GM19025 (cell line): ENCODE measurements around the gene FOXO6.

ENCODE experiments used
- ATAC-seq: cut with Tn5 transposase; IDR thresholded peaks from one replicate; pipeline ENCODE4 v1.9.1; 2021; ENCODE audit warnings: mild to moderate bottlenecking, low read depth, moderate library complexity; ENCODE audit not compliant: unreplicated experiment

FOXO6 gene

DNA sequence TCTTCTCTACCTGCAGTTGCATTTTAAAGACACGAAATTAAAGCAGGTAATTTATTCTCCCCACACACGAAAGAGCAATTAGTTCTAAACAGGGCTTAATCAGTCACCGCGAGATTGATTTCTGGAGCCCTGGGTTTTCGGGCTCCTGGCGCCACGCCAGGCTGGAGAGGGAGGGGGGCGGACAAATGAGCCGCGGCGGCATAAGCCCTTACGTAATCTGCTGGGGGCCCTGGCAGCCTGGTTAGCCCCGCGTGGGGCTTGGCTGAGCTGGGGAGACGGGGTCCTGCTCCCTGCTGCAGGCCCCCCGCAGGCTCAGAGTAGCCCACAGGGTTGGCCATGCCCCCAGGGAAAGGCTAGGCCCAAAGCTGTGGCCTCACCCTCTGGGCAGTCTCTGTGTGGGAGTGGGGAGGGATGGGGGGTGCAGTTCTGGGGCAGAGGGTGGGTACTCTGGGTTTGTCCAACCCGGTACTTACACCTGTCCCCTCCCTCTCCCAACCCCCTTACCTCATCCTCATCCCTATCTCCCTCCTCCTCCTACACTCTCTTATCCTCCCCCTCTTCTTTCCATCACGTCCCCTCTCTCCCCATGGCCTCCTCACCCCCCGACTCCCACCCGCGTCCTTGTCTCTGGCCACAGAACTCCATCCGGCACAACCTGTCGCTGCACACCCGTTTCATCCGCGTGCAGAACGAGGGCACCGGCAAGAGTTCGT, 19.9 kb downstream of the FOXO6 start:
- no peak for ATAC-seq

DNA sequence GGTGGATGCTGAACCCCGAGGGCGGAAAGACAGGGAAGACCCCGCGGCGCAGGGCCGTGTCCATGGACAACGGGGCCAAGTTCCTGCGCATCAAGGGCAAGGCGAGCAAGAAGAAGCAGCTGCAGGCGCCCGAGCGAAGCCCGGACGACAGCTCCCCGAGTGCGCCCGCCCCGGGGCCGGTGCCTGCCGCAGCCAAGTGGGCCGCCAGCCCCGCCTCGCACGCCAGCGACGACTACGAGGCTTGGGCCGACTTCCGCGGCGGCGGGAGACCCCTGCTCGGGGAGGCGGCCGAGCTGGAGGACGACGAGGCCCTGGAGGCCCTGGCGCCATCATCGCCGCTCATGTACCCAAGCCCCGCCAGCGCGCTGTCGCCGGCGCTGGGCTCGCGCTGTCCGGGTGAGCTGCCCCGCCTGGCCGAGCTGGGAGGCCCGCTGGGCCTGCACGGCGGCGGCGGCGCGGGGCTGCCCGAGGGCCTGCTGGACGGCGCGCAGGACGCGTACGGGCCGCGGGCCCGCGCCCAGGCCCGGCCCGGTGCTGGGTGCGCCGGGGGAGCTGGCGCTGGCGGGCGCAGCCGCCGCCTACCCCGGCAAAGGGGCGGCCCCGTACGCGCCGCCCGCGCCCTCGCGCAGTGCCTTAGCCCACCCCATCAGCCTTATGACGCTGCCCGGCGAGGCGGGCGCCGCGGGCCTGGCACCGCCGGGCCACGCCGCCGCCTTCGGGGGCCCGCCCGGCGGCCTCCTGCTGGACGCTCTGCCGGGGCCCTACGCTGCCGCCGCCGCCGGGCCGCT, 20.7 kb downstream of the FOXO6 start:
- ATAC-seq: no peak

DNA sequence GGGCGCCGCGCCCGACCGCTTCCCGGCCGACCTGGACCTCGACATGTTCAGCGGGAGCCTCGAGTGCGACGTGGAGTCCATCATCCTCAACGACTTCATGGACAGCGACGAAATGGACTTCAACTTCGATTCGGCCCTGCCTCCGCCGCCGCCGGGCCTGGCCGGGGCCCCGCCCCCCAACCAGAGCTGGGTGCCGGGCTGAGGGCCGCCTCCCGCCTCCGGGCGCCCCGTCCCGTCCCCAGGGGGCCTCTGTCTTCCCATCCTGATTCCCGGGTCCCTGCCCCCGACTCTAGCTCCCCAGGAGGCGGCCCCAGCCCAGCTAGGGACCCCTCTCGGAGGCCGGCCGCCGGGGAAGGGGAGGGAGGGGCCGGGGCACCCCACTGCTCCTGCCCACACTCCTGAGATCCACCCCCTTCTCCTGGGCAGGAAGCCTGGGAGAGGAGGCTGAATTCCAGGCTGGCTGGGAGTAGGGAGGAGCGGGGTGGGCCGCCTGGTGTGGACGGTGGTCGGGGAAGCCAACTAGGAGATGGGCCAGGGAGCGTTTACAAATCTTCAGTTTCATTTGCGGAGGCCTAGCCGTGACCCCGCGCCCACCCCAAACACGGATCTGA, 21.4 kb downstream of the FOXO6 start:
- ATAC-seq: no peak

DNA sequence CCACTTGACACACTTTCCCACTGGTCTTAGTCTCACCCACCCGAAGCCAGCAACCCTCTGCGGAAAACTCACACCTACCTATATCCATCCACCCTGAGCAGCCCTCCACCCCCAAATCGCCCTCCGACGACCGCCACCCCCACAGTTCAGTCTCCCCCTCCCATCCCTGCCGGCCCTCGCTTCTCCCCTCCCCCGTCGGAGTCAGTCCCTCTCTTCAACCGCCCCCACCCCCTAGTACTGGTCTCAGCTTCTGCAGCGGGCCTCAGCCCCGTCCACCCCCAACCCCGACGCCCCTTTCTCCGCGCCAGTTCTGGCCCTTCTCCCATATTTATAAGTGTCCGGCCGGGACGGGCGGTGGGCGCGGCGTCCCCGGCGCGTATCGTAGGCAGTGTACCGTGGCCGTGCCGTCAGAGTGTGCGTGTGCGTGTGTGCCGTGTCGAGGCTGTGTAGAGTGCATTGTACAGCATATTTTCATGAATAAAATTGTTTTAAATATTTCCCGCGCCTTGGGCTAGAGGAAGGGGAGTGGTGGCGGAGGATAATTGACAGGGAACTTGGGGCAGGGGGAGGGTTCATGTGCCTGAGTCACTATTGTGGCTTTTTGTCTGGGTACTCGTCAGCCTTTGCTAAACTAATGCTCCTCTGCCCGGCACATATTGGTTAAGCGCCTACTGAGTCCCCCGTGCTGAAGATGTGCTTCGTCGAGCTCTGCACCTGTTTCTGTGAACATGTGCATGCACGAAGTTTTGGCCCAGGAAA, 22.0 kb downstream of the FOXO6 start:
- ATAC-seq: no peak

DNA sequence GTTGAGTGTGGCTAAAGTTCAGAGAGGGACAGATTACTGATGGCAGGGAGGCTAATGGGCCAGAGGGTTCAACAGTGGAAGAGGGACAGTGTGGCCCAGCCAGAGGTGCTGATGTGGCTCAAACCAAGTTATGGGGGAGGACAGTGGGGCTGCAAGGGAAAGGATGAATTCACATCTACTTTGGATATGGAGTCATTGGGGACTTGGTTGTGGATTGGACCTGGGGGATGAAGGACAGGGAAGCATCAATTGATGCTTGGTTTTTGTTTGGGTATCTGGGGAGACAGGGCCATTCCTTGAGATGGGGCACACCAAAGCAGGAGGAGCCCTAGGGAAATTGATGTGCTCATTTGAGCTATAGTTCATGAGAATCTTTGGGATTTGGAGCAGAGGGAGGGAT, 23.3 kb downstream of the FOXO6 start:
- ATAC-seq: no peak

DNA sequence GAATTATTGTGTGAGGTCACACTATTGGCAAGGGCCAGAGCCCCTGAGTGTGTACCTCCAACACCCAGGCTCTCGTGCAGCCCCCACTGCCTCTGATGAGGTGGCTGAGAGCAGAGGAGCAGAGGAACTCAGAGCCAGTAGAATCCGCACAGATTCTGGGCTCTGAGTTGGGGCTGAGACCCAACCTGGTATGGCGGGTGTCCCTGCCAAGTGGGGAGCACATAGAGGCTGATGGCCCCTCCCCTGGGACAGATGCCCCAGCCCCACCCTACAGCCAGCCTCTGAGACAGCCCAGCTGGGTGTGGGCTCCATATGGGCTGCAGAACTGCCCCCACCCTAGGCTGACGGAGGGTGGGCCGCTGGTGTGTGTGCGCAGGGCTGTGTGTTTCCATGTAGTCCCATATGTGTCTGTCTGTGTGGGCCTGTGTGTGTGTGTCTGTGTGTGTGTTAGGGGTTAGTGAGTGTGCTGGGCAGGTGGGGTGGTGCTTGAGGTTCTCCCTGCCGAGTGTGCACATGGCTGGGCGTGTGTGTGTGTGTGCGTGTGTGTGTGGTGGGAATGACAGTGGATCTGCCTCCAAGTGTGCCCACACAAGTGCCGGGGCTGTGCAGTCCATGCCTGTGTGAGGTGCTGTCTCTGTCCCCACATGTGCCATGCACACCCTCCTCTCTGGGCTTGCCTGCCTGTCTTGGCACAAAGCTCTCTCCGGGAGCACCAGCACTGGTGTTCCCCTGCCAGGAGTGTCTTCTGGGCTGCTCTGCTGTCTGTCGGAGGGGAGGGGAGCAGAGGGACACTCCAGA, 24.4 kb downstream of the FOXO6 start:
- ATAC-seq: no peak

DNA sequence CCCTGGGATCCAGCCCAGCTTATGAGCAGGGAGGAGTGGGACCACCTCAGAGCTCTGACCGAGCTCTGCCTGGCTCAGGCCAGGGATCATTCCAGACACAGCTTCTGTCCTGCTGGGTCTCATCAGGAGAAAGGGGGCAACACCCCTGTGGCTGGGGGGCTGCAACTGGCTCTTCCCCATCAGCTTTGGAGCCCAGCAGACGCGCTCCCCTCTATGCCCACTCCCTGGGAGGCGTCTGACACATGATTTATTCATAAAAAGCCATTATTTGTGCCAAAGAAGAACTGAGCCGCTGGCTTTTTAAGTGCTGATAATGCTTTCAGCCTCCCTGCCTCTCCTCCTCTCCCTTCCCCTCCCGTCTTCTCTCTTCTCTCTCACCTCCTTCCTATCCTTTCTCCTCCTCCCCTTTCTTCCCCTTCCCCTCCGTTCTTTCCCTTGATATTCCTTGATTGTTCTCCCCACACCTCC, 25.0 kb downstream of the FOXO6 start:
- ATAC-seq: no peak

DNA sequence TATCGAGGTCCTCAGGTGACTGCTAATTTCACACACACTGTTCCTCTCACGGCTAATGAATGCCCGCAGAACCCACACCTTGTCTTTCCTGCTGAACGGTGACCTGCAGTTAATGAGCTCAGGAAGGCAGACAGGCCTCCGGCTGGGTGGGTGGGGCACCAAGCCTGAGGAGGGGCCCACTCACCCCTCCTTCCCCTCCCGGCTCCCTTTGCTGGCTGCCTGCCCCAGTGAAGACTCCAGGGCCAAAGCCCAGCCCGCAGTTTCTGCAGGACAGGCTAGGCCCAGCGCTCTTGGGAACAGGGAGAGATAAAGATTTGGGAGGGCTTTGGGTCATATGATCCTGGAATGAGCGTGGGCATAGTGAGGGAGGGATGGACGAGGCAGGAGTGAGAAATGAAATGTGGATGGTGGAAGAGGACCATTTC, 26.4 kb downstream of the FOXO6 start:
- ATAC-seq: no peak

DNA sequence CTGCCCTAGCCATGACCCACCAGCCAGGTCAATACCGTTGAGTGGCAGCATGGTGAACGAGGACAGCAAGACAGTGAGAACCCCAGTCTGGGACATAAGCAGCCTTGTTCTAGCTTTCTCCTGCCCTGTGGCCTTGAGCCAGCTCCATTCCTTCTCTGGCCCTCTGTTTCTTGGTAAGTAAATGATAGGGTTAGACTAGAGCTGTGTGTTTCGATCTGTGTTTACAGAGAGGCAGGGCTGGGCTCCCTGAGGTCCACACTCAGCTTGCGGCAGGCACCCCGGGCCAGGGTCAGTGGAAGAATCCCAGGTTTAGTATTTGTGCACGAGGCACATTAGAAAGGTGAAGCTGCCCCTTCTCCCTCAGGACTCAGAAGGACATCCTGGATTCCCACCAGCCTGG, 27.3 kb downstream of the FOXO6 start:
- ATAC-seq: no peak

DNA sequence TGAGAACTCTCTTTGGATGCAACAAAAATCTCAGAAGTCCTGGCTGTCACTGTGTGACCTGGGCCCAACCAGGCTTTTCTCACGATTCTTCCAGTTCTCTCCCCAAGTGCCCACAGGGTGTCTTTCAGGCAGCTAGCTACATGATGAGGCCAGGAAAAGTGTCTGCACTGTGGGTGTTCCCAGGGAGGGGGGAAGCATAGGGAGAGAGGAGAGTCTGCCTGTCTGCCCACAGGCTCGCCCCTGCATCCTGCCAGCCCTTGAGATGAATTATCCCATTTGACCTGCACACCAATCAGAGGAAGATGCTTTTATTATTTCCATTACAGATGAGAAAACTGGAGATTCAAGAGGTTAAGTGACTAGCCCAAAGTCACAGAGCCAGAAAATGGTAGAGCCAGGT, 27.8 kb downstream of the FOXO6 start:
- no peak for ATAC-seq

DNA sequence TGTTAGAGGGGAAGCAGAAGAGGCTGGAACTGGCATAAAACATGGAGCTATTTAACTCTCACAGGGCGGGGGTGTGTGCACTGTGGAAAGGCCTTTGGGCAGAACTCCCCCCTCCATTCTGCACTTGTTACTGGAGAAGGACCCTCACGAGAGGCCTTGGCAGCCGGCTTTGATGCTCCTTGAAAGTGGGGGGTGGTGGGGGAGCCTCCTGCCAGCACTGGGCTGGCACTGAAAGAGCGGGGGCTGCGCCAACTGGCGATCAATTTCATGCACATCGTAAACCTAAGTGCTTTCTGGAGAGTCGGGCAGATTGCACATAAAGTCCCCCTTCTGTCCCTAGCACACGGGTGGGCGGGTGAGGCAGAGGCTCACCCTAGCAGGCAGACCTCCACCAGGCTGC, 28.9 kb downstream of the FOXO6 start:
- no peak for ATAC-seq

DNA sequence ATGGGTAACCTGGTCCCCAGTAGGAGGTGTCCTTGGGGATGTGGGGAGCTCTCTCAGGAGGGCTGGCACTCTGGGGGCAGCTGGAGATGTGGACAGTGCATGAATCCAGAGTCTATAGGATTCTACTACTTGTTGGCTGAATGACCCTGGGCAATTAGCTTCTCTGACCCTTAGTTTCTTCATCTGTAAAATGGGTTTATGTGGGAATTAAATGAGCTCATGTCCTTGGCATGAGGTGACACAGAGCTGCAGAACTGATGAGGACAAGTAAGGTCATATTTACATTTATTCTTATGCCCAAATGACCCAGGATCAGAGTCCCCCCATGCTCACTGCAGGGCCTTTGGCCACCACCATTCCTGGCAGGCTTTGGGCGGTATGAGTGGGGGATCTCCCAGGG, 29.3 kb downstream of the FOXO6 start:
- no peak for ATAC-seq

DNA sequence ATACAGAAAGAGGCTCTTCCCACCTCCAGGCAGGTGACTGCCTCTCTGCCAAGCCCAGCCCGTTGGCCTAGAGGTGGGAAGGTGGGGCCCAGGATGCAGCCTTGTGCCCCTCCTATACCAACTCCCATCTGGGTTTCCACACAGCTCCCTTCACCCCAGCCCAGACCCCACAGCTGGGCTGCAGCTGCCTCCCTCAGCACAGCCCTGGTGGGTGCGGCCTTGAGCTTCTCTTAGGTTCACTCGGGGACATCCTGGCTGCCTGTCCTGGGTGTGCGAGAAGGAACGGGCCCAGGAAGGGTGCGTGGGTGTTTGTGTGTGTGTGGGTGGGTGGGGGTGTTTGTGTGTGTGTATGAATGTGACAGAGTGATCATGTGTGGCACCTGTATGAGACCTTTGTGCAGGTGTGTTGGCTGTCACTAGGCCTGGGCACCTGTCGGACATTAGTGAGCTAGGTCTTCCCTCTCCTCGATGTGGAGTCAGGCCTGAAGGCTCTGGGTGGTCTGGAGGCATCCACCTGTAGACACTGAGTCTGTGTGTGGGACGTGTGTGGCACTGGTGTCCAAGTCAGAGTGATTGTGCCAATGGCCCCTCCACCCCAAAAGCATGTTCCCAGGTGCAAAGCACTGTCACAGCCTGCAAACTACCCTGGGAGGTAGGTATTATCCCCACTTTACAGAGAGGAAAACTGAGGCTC, 30.7 kb downstream of the FOXO6 start:
- ATAC-seq: no peak

DNA sequence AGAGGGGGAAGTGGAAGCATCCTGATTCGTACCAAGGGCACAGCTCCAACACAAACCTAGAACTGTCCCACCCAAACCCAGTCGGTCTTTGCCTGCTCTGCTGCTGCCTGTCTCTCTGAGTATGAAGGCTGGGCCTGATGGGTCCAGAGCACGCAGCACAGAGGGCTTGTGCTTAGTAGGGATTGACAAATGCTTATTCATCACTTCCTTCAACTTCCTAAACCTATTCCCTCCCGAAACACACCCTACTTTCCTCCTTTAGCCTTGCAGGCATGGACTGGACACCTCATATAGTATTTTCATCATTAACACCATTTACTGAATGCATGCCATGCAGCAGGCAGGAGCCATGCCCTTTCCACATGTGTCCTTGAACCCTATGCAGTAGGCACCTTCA, 31.3 kb downstream of the FOXO6 start:
- ATAC-seq: no peak

DNA sequence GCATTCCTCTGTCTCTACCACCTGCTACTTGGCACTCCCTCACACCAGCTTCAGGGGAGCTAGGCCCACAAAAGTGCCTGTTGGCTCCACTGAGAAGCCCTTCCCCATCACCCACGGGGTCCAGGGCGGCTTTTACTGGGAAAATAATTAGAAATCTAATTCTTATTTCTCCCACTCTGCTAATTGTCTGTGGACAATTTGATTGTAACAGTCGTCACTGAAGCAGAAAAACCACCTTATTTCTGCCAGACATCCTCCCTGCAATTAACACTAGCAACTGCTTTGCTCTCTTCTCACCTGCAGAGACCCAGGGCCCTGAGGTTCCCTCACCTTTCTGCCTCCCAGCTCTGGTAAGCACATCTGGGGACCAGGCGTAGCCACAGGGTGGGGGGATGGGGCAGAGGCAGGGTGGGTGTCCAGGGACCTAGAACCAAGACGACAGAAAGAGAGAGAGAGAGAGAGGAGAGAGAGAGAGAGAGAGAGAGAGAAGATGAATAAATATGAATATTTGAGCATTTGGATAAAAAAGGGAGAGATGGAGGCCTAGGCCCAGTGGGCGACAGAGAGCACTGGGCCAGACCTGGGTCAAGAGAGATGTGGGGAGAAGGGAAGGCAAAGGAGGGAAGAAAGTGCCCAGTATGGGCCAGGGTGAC, 32.6 kb downstream of the FOXO6 start:
- no peak for ATAC-seq

DNA sequence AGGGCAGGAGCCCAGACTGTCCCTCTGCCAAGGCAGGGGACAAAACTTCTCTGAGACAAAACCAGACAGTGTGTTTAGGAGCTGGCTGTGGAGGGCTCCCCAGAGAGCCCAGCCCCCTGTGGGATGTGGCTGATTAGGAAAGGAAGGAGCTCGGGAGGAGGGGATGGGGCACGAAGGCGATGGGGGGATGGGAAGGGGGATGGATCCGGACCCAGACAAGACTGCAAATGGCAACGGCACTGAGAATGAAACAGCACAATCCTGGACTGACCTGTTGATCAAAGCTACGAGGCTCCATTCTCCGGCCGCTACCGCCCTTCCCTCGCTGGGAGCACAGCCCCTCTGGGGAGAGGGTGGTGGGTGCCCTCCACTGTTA, 33.1 kb downstream of the FOXO6 start:
- ATAC-seq: no peak

DNA sequence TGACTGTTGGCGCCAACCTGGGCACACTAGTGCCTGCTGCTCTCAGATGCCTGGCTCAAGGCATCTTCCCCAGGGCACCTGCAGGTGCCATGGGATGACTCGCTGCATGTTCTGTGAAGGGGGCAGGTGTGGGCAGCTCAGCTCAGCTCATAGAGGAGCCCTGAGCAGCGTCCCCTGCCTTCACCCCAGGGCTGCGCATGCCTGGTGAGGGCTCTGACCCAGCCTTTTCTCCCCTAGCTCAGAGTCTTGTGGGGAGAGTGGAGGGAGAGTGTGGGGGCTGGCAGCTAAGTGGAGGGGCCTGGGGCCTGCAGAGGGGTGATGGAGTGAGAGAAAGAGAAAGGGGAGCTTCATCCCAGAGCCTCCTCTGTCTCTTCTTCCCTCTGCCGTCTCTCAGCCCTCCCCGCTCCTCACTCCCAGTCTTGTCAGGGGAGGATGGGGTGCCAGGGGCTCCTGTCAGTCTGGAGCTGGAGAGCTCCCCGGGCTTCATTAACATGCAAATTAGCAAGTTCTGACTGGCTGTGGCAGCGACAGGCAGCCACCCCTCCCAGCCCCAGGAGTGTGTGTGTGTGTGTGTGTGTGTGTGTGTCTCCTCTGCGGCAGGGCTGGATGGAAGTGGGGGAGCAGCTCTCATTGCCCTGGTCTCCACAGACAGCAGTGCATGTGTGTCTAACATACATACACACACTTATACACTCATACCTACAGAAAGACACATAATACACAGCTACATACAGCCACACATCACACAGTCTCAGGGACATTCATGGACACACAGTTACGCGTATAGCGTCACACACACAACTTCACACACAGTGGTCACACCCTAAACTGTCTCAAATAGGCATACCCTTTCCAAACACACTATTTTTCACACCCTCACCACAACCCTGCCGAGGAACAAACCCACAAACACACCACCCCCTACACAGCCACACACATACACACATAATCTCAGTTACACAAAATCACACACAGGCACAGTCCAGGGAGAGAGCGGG, 34.0 kb downstream of the FOXO6 start:
- ATAC-seq: no peak

DNA sequence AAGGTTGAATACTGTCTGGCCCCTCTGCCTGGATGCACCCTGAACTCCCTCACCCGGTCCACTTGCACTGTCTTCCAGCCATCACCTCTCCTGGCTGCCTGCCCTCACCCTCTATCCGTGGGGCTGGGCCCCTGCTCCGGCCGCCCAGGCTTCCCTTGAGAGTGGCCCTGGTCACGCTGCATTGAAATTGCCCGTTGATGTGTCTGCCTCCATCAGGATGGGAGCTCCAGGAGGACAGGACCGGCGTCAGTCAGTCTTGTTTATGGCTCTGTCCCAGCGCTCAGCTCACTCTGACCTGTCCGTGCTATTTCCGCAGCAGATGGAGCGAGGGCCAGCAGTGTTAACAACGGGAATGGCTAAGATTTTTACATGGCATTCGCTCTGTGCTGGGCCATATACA, 34.9 kb downstream of the FOXO6 start:
- no peak for ATAC-seq
